NOMO-1 treated with dmso at 0.1 percent for 144 hours (cell line): Measurements from ENCODE around the gene PANX2.
A peak's percentile ranks its signal among the peaks of the same experiment; 100 is the strongest.
"Not testable (repeated sequence)": the region's sequence is repeated elsewhere in the genome, so short reads cannot be mapped to it uniquely, and the experiment has no call there.

Experiments
- DNase-seq: peaks from one replicate; lab custom pipeline; 2025; ENCODE audit not compliant: unreplicated experiment; lab: John Stamatoyannopoulos, UW

PANX2 gene

GRCh38 chr22:50146439-50147238 lies 23.9 kb upstream of the PANX2 start:
- peak; percentile 63 for DNase-seq

GRCh38 chr22:50147258-50148165 lies 23.0 kb upstream of the PANX2 start:
- not testable (repeated sequence) for DNase-seq

- DNase-seq = no peak
These were observed 22.4 kb upstream of the PANX2 start for GRCh38 chr22:50148166-50148500.

GRCh38 chr22:50148991-50149721 lies 21.4 kb upstream of the PANX2 start:
- peak; percentile 82 for DNase-seq

GRCh38 chr22:50150161-50151129 lies 20.1 kb upstream of the PANX2 start:
- no peak for DNase-seq

- no peak for DNase-seq
These were observed 18.7 kb upstream of the PANX2 start for GRCh38 chr22:50151571-50152537.

GRCh38 chr22:50153056-50153755 lies 17.3 kb upstream of the PANX2 start:
- no peak for DNase-seq

- DNase-seq = no peak
These were observed 16.8 kb upstream of the PANX2 start for GRCh38 chr22:50153756-50154140.

GRCh38 chr22:50157709-50158375 lies 12.7 kb upstream of the PANX2 start:
- DNase-seq = no peak

- DNase-seq = no peak
These were observed 9.6 kb upstream of the PANX2 start for GRCh38 chr22:50160947-50161346.

- DNase-seq = no peak
These were observed 8.8 kb upstream of the PANX2 start for GRCh38 chr22:50161508-50162390.

GRCh38 chr22:50162391-50162956 lies 8.1 kb upstream of the PANX2 start:
- DNase-seq = no peak

GRCh38 chr22:50165436-50166123 lies 5.0 kb upstream of the PANX2 start:
- DNase-seq = no peak

GRCh38 chr22:50167689-50168489 lies 2.6 kb upstream of the PANX2 start:
- DNase-seq = no peak

GRCh38 chr22:50168490-50169180 lies 1.9 kb upstream of the PANX2 start:
- not testable (repeated sequence) for DNase-seq
